Muscle layer of colon (tissue), 2 donors: ENCODE measurements around the gene RAC3.

ENCODE experiments used
- H3K27ac ChIP-seq: one replicate; pipeline ENCODE4 v1.7.0; 2013; ENCODE audit warnings: low read depth, mild to moderate bottlenecking, low read length, moderate library complexity
- H3K27me3 ChIP-seq, 2 donors: one replicate each; pipeline ENCODE4 v1.7.0; 2013; ENCODE audit warnings: low read length in 2 of 2, mild to moderate bottlenecking in 2 of 2; ENCODE audit not compliant: insufficient read depth in 2 of 2, control insufficient read depth in 1 of 2
- H3K36me3 ChIP-seq: one replicate; pipeline ENCODE4 v1.7.0; 2013; ENCODE audit warnings: mild to moderate bottlenecking, low read length; ENCODE audit not compliant: insufficient read depth
- H3K4me1 ChIP-seq: one replicate; pipeline ENCODE4 v1.7.0; 2013; ENCODE audit warnings: mild to moderate bottlenecking, low read length; ENCODE audit not compliant: insufficient read depth
- H3K4me3 ChIP-seq, 2 donors: one replicate each; pipeline ENCODE4 v1.7.0; 2013; ENCODE audit warnings: low read length in 2 of 2, low read depth in 1 of 2, mild to moderate bottlenecking in 1 of 2, moderate library complexity in 1 of 2
- H3K9ac ChIP-seq: one replicate; pipeline ENCODE4 v1.7.0; 2013; ENCODE audit warnings: low read length
- H3K9me3 ChIP-seq: one replicate; pipeline ENCODE4 v1.7.0; 2013; ENCODE audit warnings: mild to moderate bottlenecking, low read length
- donor health status: abdominal sarcoma.
- donor health status: Adenocarcinoma of cecum.

The RAC3 gene

GRCh38 chr17:82000803-82001570 is 30.5 kb upstream of the RAC3 start:
- H3K9ac ChIP-seq, result no peak overlapping the region
- no peaks in the 10 kb centered on the region for H3K9me3 ChIP-seq
- no peak overlapping the region for H3K4me3 ChIP-seq
- peaks cover 27% of the 10 kb centered on the region for H3K4me1 ChIP-seq
- H3K27ac ChIP-seq, result no peak overlapping the region
- no peaks in the 10 kb centered on the region for H3K27me3 ChIP-seq
- no peaks in the 10 kb centered on the region for H3K36me3 ChIP-seq

DNA sequence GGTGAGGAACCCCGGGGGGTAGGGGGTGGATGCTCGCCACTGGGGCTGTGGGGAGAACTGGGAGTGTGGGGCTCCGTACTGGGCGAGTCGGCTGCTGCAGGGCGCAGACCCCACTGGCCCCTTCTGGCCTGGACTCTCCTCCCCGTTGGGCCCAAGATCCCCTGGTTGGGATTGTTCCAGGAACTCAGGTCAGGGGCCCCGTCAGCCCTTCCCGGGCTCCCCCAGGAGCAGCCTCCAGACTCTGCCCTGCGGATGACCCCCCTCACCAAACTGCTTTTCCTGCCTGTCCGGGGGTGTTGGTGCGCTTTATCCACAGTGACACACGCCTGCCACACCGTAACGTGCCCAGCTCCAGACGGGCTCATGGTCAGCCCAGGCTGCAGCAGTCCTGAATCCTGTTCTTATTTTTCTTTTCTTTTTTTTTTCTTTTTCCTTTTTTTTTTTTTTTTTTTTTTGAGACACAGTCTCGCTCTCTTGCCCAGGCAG is 29.9 kb upstream of the RAC3 start:
- Histone ChIP-seq H3K27ac (no peak overlapping the region), H3K4me3 (no peak overlapping the region), H3K27me3 (no peaks in the 10 kb centered on the region), H3K9me3 (no peaks in the 10 kb centered on the region), H3K9ac (no peak overlapping the region), H3K36me3 (no peaks in the 10 kb centered on the region), H3K4me1 (peaks cover 33% of the 10 kb centered on the region)

DNA sequence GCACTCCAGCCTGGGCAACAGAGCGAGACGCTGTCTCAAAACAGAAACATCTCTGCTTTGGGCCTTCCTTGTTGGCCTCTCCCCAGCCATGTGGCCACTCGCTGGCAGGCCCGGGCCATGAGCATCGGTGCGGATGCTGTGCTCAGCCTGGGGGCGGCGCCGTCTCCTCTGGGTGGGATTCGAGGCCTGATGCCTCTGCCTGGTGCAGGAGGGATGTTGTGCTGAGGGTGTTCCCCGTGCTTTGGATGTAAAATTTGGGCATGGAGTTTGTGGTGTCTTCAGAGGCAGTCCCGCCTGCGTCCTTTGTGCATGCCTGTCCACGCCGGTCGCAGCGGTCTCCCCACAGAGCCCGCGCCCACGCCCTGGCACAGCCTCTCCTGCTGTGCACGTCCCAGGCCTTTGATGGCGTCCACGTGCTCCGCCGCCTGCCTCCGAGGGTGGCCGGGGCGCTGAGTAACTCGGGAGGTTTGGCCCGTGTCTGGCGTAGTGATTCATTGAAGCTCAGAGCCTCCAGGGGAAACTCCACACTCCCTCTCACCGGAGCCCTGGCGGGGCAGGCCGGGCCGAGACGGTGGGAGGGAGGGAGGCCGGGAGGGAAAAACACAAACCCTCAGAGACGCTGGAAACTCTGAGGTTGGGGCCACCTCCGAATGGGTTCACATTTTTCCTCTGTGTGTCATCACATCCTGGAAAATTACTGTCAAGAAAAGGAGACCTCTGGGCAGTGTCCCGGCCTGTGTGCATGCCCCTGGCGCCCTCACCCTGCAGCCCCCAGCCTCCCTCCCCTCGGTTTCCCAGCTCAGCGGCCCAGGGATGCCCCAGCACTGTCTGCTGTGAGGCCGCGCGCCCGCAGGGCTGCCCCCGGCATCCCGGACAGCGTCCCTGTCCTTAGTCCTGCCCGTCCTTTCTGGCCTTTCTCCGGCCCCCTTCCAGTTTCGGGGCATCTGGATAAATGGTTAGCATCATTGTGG is 27.8 kb upstream of the RAC3 start:
- no peaks in the 10 kb centered on the region for H3K36me3 ChIP-seq
- H3K27ac ChIP-seq, result peak overlapping the region; percentile 57
- H3K27me3 ChIP-seq, result no peaks in the 10 kb centered on the region
- peak overlapping the region in 1 of 2 donors; percentile 11 for H3K4me3 ChIP-seq
- peaks cover 41% of the 10 kb centered on the region for H3K4me1 ChIP-seq
- no peak overlapping the region for H3K9ac ChIP-seq
- H3K9me3 ChIP-seq, result no peaks in the 10 kb centered on the region

GRCh38 chr17:82004517-82005455 is 26.7 kb upstream of the RAC3 start:
- Histone ChIP-seq H3K9me3 (no peaks in the 10 kb centered on the region), H3K27ac (peak overlapping the region; percentile 57), H3K4me1 (peaks cover 41% of the 10 kb centered on the region), H3K36me3 (no peaks in the 10 kb centered on the region), H3K27me3 (no peaks in the 10 kb centered on the region), H3K4me3 (no peak overlapping the region), H3K9ac (no peak overlapping the region)

DNA sequence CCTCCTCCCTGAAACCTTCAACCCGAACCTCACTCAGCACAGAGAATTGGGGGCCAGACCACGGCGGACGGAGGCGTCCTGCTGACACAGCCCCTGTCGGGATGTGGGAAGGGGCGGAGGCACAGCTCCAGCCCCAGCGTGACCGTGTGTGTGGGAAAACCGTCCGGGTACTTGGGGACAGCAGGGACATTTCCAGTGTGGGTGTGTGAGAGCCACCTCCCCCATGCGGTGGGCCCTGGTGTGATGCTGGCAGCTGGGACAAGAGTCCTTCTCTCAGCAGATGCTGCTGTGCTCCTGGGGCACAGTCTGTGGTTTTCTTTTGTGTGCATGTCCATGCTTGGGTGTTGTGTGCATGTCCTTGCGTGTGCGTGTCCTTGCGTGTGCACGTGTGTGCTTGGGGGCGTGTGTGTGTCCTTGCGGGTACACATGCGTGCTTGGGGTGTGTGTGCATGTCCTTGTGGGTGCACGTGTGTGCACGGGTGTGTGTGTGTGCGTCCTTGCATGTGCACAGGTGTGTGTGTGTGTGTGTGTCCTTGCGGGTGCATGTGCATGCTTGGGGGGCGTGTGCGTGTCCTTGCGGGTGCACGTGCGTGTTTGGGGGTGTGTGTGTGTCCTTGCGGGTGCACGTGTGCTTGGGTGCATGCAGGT is 25.7 kb upstream of the RAC3 start:
- Histone ChIP-seq H3K4me3 (no peak overlapping the region), H3K4me1 (peaks cover 41% of the 10 kb centered on the region), H3K27ac (no peak overlapping the region), H3K27me3 (no peaks in the 10 kb centered on the region), H3K9me3 (no peaks in the 10 kb centered on the region), H3K36me3 (no peaks in the 10 kb centered on the region), H3K9ac (no peak overlapping the region)

- no peaks in the 10 kb centered on the region for H3K9me3 ChIP-seq
- peaks cover 41% of the 10 kb centered on the region for H3K4me1 ChIP-seq
- H3K4me3 ChIP-seq, result no peak overlapping the region
- no peaks in the 10 kb centered on the region for H3K36me3 ChIP-seq
- no peak overlapping the region for H3K9ac ChIP-seq
- no peak overlapping the region for H3K27ac ChIP-seq
- no peaks in the 10 kb centered on the region for H3K27me3 ChIP-seq
Measured at GRCh38 chr17:82006468-82007227, 24.8 kb upstream of the RAC3 start.

GRCh38 chr17:82007228-82007494 is 24.3 kb upstream of the RAC3 start:
- Histone ChIP-seq H3K27me3 (no peaks in the 10 kb centered on the region), H3K4me3 (no peak overlapping the region), H3K36me3 (no peaks in the 10 kb centered on the region), H3K9me3 (no peaks in the 10 kb centered on the region), H3K9ac (no peak overlapping the region), H3K4me1 (peaks cover 41% of the 10 kb centered on the region), H3K27ac (no peak overlapping the region)

- Histone ChIP-seq H3K36me3 (no peaks in the 10 kb centered on the region), H3K4me1 (peaks cover 42% of the 10 kb centered on the region), H3K27ac (no peak overlapping the region), H3K9ac (no peak overlapping the region), H3K9me3 (no peaks in the 10 kb centered on the region), H3K27me3 (no peaks in the 10 kb centered on the region), H3K4me3 (no peak overlapping the region)
Measured at GRCh38 chr17:82007495-82008257, 23.8 kb upstream of the RAC3 start.

GRCh38 chr17:82008258-82008940 is 23.1 kb upstream of the RAC3 start:
- no peak overlapping the region for H3K27ac ChIP-seq
- H3K4me1 ChIP-seq, result peaks cover 39% of the 10 kb centered on the region
- no peaks in the 10 kb centered on the region for H3K36me3 ChIP-seq
- H3K9me3 ChIP-seq, result no peaks in the 10 kb centered on the region
- no peak overlapping the region for H3K9ac ChIP-seq
- no peak overlapping the region for H3K4me3 ChIP-seq
- no peaks in the 10 kb centered on the region for H3K27me3 ChIP-seq
